HCT116 (cell line): Measurements from ENCODE around the gene PRELID2. TPM values are rescaled to one million over a fixed set of nuclear protein-coding genes. Genes with fewer than 3 reads are reported as not detected.

Source experiments
- ATAC-seq: fragments of 200-7000 bp; cut with Tn5 transposase; 2 replicates; pipeline ENCODE4 v1.9.1; 2020; ENCODE audit warnings: mild to moderate bottlenecking, moderate library complexity
- BruUV-seq: library from RNA; stranded (reverse); fragments of 400-500 nt; replicated peaks from 2 replicates; lab custom pipeline; 2021; lab: Mats Ljungman, UMichigan
- CTCF ChIA-PET: fragments of 300-600 bp; sonication (Branson Sonifier 250); formaldehyde crosslinking; loops from one replicate; lab custom pipeline; 2021; ENCODE audit warnings: antibody characterized with exemption; lab: Charles Lee
- POLR2A ChIA-PET: fragments of 300-600, 350-600 bp; sonication (Branson Sonifier 250); formaldehyde crosslinking; loops from one replicate; lab custom pipeline; 2021; ENCODE audit warnings: antibody characterized with exemption; lab: Charles Lee
- RAD21 ChIA-PET, 2 experiments: fragments of 300-600 bp; sonication (Branson Sonifier 250); formaldehyde crosslinking; loops; one replicate each; lab custom pipeline; 2023; ENCODE audit warnings: low total read pairs in 2 of 2; ENCODE audit not compliant: uncharacterized antibody in 2 of 2, unreplicated experiment in 2 of 2, low non-redundant PET in 1 of 2; lab: Charles Lee
- DNase-seq: peaks from one replicate; pipeline ENCODE4 v3.0.0-alpha.2; 2010; ENCODE audit warnings: low read depth, low spot score
- H2AFZ ChIP-seq: fragments of 200-600 bp; shearing (Covaris generic), sonication (generic); 2 replicates; pipeline ENCODE4 v1.6.1; 2017; ENCODE audit warnings: low read depth, mixed run types, mixed read lengths, antibody characterized with exemption, low read length; ENCODE audit not compliant: poor library complexity, severe bottlenecking
- H3K27ac ChIP-seq: 2 replicates; pipeline ENCODE4 v1.5.1; 2012; ENCODE audit warnings: low read depth, low read length
- H3K27me3 ChIP-seq: fragments of 200-600 bp; sonication (generic); 2 replicates; pipeline ENCODE4 v1.6.1; 2016; ENCODE audit warnings: mixed run types, low read length, mixed read lengths; ENCODE audit not compliant: insufficient read depth
- H3K36me3 ChIP-seq, 2 experiments: fragments of 200-500 bp in 1 of 2; fragments of 200-600 bp in 1 of 2; sonication (Bioruptor generic) in 1 of 2; sonication (generic) in 1 of 2; 2 replicates each; pipeline versions ENCODE4 v1.5.1 to v1.6.1; 2014 to 2016; ENCODE audit warnings: low read length in 2 of 2, inconsistent platforms in 1 of 2, mixed read lengths in 1 of 2, mixed run types in 1 of 2; ENCODE audit not compliant: insufficient read depth in 2 of 2, control insufficient read depth in 1 of 2
- H3K4me1 ChIP-seq, 2 experiments: fragments of 200-600 bp in 1 of 2; sonication (generic) in 1 of 2; 2 replicates each; pipeline versions ENCODE4 v1.5.1 to v1.6.1; 2012 to 2017; ENCODE audit warnings: low read length in 2 of 2, inconsistent platforms in 1 of 2, mild to moderate bottlenecking in 1 of 2, mixed read lengths in 1 of 2, mixed run types in 1 of 2, moderate library complexity in 1 of 2; ENCODE audit not compliant: insufficient read depth in 2 of 2, control insufficient read depth in 1 of 2
- H3K4me2 ChIP-seq: fragments of 200-600 bp; sonication (generic); 2 replicates; pipeline ENCODE4 v1.6.1; 2017; ENCODE audit warnings: mixed run types, low read length, mixed read lengths
- H3K4me3 ChIP-seq, 2 experiments: fragments of 200-600 bp in 1 of 2; sonication (generic) in 1 of 2; replicated peaks in 1 of 2; 2 replicates each; pipeline ENCODE4 v1.5.1; 2011 to 2016; ENCODE audit warnings: low read length in 2 of 2, control low read depth in 1 of 2, low read depth in 1 of 2, mild to moderate bottlenecking in 1 of 2, mixed read lengths in 1 of 2, mixed run types in 1 of 2
- H3K79me2 ChIP-seq: fragments of 200-600 bp; sonication (generic); 2 replicates; pipeline ENCODE4 v1.6.1; 2017; ENCODE audit warnings: mild to moderate bottlenecking, mixed run types, low read length, moderate library complexity, mixed read lengths; ENCODE audit not compliant: insufficient read depth
- H3K9ac ChIP-seq: fragments of 200-600 bp; sonication (generic); 2 replicates; pipeline ENCODE4 v1.6.1; 2016; ENCODE audit warnings: low read length, mixed read lengths
- H3K9me2 ChIP-seq: fragments of 200-600 bp; sonication (generic), shearing (Covaris generic); 2 replicates; pipeline ENCODE4 v1.6.1; 2017; ENCODE audit warnings: mixed run types, mild to moderate bottlenecking, moderate library complexity; ENCODE audit not compliant: insufficient read depth
- H3K9me3 ChIP-seq, 2 experiments: fragments of 200-500 bp in 1 of 2; fragments of 200-600 bp in 1 of 2; sonication (Bioruptor generic) in 1 of 2; sonication (generic) in 1 of 2; 2 replicates each; pipeline ENCODE4 v1.6.1; 2014 to 2017; ENCODE audit warnings: low read length in 2 of 2, mixed read lengths in 2 of 2, inconsistent platforms in 1 of 2, low read depth in 1 of 2, mild to moderate bottlenecking in 1 of 2, mixed run types in 1 of 2, moderate library complexity in 1 of 2; ENCODE audit not compliant: control insufficient read depth in 1 of 2, insufficient read depth in 1 of 2
- H4K20me1 ChIP-seq: fragments of 200-600 bp; sonication (generic), shearing (Covaris generic); 2 replicates; pipeline ENCODE4 v1.6.1; 2017; ENCODE audit warnings: mixed run types, mild to moderate bottlenecking, moderate library complexity; ENCODE audit not compliant: insufficient read depth
- CTCF ChIP-seq, 3 experiments: fragments of 200-600 bp in 1 of 3; sonication (generic) in 1 of 3; IDR thresholded peaks in 2 of 3; conservative IDR thresholded peaks in 1 of 3; 2 replicates each; pipeline ENCODE4 v1.5.1; 2012 to 2017; ENCODE audit warnings: low read depth in 2 of 3, low read length in 2 of 3, antibody characterized with exemption in 1 of 3, borderline replicate concordance in 1 of 3, control low read depth in 1 of 3, mild to moderate bottlenecking in 1 of 3, mixed read lengths in 1 of 3, mixed run types in 1 of 3, moderate library complexity in 1 of 3; ENCODE audit not compliant: insufficient read depth in 1 of 3
- ELF1 ChIP-seq: IDR thresholded peaks from 2 replicates; pipeline ENCODE4 v1.6.1; 2012; ENCODE audit warnings: low read depth, borderline replicate concordance
- POLR2A ChIP-seq: IDR thresholded peaks from 2 replicates; pipeline ENCODE4 v1.7.0; 2011; ENCODE audit warnings: borderline replicate concordance; ENCODE audit not compliant: insufficient read depth, insufficient read length; ENCODE audit errors: extremely low read depth
- RAD21 ChIP-seq: IDR thresholded peaks from 2 replicates; pipeline ENCODE4 v1.6.1; 2012; ENCODE audit warnings: low read depth, mild to moderate bottlenecking
- REST ChIP-seq: IDR thresholded peaks from 2 replicates; pipeline ENCODE4 v1.6.1; 2012; ENCODE audit warnings: low read depth
- TCF7L2 ChIP-seq: IDR thresholded peaks from 2 replicates; pipeline ENCODE4 v1.7.0; 2011; ENCODE audit warnings: borderline replicate concordance, inconsistent platforms; ENCODE audit not compliant: insufficient read depth, insufficient read length; ENCODE audit errors: extremely low read depth
- ZNF274 ChIP-seq: fragments of 200-500 bp; sonication (Bioruptor generic); IDR thresholded peaks from 2 replicates; pipeline ENCODE4 v1.6.1; 2014; ENCODE audit warnings: mild to moderate bottlenecking, low read depth, low read length, inconsistent platforms
- intact Hi-C: fragments of 100-400 bp; cut with micrococcal nuclease; formaldehyde crosslinking; loops from 2 replicates; pipeline ENCODE4 v1.10.0; 2022
- total RNA-seq: library from RNA; stranded (reverse); gene quantifications from one replicate; pipeline ENCODE4 v1.2.1, GENCODE V29; 2021; ENCODE audit not compliant: unreplicated experiment

Gene PRELID2
- total RNA-seq, 1 experiment from 2014 or later = 20.1 TPM

GRCh38 chr5:145859897-145860296 is 24.8 kb upstream of the PRELID2 start:
- BruUV-seq = no TSS peak
- H3K9ac ChIP-seq = no peak overlapping the region
- H3K27me3 ChIP-seq = no peaks in the 10 kb centered on the region
- no peak overlapping the region for H3K4me3 ChIP-seq
- H3K27ac ChIP-seq = no peak overlapping the region
- peak; percentile 81 for ATAC-seq
- ChIA-PET POLR2A (no interaction called here), CTCF (interaction anchor here (1.8 kb wide), 1 partner anchor 28 kb away, joined by 4 read pairs; no protein-coding TSS in a partner anchor)
- no peak for TF ChIP-seq ELF1
- peak; percentile 15; the same call in 1 of the 2 replicates for TF ChIP-seq RAD21
- TF ChIP-seq CTCF (IDR thresholded peaks at IDR 0.05 in 2 of 3, conservative IDR thresholded peaks at IDR 0.05 in 1 of 3; ENCODE audit: borderline replicate concordance in 1 of 3, insufficient read depth in 1 of 3, low read depth in 2 of 3, low read length in 2 of 3) = peak in 2 of 3 experiments; percentile 50 to 53; a peak in 4 of 6 replicates
- no peak for TF ChIP-seq ZNF274
- no peak for TF ChIP-seq REST
- no peak for TF ChIP-seq TCF7L2
- TF ChIP-seq POLR2A = no peak
- TF ChIP-seq, all 23 proteins: peak for 2
- RAD21 ChIA-PET = no interaction called here
- intact Hi-C loops = no loop called here
- peaks cover 4 to 14% of the 10 kb centered on the region in 2 experiments; a peak in 3 of 4 replicates for H3K4me1 ChIP-seq
- no peak overlapping the region for H3K4me2 ChIP-seq
- DNase-seq = no peak
- no peaks in the 10 kb centered on the region for H4K20me1 ChIP-seq
- H3K36me3 ChIP-seq = no peaks in the 10 kb centered on the region
- H3K9me3 ChIP-seq = no peaks in the 10 kb centered on the region
- peak overlapping the region; percentile 12 for H2AFZ ChIP-seq
- no peaks in the 10 kb centered on the region for H3K9me2 ChIP-seq
- H3K79me2 ChIP-seq = no peaks in the 10 kb centered on the region
